Fibroblast of the aortic adventitia (primary cell): ENCODE results near the gene RNF115. TPM values are rescaled to one million over a fixed set of nuclear protein-coding genes. Genes with fewer than 3 reads are reported as not detected.
"Not testable (repeated sequence)": the region's sequence is repeated elsewhere in the genome, so short reads cannot be mapped to it uniquely, and the experiment has no call there.

Experiments used
- DNase-seq: peaks from one replicate; pipeline ENCODE4 v3.0.0-alpha.2; 2010; ENCODE audit warnings: low read depth
- H3K4me3 ChIP-seq: 2 replicates; pipeline ENCODE4 v1.5.1; 2011; ENCODE audit warnings: low read depth, mild to moderate bottlenecking, control low read depth, low read length, moderate library complexity
- total RNA-seq: library from RNA; depleted of rRNA; stranded (reverse); fragments of >200 nt; gene quantifications from 2 replicates; pipeline ENCODE4 v1.2.3, GENCODE V29; 2012; ENCODE audit warnings: low replicate concordance
- TF ChIP-seq, protein P1 (sequence below): IDR thresholded peaks from 2 replicates; pipeline ENCODE4 v1.5.1; 2011; ENCODE audit warnings: mild to moderate bottlenecking, low read length, control low read depth, inconsistent platforms; ENCODE audit not compliant: insufficient read depth

Gene RNF115
- total RNA-seq, 1 donor: 33.5 TPM

DNA sequence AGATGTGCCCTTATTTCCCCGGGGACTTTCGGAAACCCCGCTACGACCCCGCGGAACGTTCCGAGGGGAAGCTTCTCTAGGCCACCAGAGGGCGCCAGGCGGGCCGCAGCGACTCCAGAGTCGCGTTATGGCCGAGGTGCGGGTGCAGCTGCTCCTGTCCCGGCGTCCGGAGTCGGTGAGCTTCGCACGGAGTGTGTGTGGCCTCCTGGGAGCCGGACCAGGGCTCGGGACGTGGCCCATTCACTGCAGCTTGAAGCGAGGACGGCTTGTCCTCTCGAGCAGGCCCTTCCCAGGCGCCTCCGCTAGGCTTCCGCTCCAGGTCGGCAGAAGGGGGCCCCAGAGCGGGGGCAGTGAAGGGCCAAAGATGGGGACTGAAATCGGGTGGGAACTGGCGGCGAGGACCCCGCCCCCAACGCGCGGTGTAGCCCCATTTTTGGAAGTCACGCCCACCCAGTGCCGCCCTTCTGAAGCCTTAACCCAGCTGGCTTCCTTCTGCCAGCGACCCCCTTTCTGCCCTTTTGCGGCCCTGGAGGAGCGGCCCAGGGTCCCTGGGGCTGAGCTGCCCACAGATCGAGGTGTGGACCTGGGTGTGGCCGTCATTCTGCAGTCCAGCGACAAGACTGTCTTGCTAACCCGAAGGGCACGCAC is 21.7 kb upstream of the RNF115 start, which contains the start of gene NUDT17:
Gene NUDT17 (plus strand): TSS at position 117 of the 648 bp plus-strand sequence. CDS start 11 bp downstream, at position 128.
- peak within 1 kb of the TSS; percentile 69 for H3K4me3 ChIP-seq
- DNase-seq: peak; percentile 70
- TF ChIP-seq, protein P1, sequence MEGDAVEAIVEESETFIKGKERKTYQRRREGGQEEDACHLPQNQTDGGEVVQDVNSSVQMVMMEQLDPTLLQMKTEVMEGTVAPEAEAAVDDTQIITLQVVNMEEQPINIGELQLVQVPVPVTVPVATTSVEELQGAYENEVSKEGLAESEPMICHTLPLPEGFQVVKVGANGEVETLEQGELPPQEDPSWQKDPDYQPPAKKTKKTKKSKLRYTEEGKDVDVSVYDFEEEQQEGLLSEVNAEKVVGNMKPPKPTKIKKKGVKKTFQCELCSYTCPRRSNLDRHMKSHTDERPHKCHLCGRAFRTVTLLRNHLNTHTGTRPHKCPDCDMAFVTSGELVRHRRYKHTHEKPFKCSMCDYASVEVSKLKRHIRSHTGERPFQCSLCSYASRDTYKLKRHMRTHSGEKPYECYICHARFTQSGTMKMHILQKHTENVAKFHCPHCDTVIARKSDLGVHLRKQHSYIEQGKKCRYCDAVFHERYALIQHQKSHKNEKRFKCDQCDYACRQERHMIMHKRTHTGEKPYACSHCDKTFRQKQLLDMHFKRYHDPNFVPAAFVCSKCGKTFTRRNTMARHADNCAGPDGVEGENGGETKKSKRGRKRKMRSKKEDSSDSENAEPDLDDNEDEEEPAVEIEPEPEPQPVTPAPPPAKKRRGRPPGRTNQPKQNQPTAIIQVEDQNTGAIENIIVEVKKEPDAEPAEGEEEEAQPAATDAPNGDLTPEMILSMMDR: peak; percentile 87

DNA sequence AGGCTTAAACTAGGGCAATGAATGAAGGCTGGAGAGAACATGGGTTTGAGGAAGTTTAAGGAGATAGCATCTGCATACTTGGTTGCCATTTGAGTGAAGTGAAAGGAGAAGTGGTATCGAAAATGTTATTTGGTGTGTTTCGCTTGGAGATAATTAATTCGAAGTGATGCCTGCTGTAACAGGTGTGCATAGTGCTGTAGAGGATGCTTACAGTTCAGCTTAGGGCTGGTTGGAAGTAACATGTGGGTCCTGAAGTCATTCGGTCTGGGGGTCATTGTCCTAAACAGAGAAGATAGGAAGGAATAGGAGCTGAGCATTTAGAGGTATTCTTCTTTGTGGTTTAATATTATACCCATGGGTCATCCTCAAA is 21.2 kb upstream of the RNF115 start:
- TF ChIP-seq, protein P1: no peak
- no peak for DNase-seq
- H3K4me3 ChIP-seq: peak overlapping the region; percentile 69

DNA sequence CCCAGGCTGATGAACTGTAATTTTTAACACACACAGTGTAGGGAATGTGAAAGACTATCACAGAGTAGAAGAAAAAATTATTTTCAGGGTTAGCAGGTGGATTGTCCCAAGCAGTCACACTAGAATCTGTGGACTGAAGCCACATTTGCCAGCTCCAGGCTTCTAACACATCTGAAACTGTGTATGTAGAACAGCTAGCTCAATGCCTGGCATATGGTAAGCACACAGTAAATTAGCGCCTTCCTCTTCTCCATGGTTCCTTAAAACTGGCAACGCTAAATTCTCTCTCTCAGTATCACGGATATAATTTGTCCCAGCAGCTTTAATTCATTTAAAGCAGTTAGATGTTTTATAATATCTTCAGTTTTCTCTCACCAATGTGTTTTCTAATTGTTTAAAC is 19.1 kb upstream of the RNF115 start:
- no peak overlapping the region for H3K4me3 ChIP-seq
- no peak for DNase-seq
- TF ChIP-seq, protein P1: no peak

DNA sequence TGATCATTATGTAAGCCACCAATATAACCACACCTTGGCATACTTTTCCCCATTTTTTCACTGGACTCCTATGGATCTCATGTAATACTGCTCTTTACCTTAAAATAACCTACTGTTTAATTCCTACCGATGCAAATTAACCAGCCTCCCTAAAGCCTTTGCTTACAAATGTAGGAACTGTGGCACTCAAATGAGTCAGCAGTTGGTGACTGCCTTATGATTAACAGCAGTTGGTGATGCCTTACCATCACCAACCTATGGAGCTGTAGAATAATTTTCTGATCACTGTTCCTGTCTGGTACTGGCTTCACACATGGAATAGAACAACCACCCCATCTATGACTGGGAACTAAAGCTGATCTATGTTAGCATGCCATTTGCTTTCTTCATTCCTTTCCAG is 13.8 kb upstream of the RNF115 start:
- H3K4me3 ChIP-seq: no peak overlapping the region
- TF ChIP-seq, protein P1: no peak
- DNase-seq: no peak

DNA sequence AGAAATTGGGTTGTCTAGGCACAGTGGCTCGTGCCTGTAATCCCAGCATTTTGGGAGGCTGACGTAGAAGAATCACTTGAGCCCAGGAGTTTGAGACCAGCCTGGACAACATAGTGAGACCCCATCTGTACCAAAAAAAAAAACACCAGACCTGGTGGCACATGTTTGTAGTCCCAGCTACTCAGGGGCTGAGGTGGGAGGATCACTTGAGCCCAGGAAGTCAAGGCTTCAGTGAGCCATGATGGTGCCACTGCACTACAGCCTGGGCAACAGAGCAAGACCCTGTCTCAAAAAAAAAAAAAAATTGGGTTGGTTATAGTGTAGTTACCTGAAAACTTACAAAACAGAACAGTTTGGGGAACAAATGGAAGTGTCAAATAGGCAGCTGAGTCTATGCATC is 6.9 kb upstream of the RNF115 start:
- not testable (repeated sequence) for DNase-seq, H3K4me3 ChIP-seq

DNA sequence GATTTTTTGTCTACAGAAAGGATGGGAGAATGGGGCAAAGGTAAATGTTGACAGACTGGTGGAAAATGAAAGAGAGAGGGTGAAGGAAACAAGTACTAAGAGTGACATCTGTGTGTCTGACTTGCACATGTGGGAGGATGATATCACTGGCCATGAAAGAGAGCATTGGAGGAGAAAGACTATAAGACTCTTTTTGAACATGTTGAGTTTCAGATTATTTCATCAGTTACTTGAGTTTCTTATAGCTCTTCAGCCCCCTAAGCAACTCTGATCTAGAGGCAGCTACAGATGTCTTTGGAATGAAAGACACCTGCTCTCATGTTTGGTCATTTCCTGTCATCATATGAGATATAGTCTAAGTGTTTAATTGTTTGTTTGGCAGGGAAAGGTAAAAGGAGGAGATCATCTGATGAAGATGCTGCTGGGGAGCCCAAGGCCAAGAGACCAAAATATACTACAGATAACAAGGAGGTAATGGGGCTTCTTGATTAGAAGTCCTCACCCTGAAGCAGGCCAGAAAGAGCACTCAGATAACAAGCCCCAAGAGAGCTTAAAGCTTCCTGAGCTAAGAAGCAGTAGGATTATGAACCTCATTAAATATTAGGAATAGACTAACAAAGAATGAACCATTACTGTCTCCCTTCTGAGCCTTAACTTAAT is 4.6 kb upstream of the RNF115 start:
- no peak for DNase-seq
- TF ChIP-seq, protein P1: no peak
- H3K4me3 ChIP-seq: no peak overlapping the region

DNA sequence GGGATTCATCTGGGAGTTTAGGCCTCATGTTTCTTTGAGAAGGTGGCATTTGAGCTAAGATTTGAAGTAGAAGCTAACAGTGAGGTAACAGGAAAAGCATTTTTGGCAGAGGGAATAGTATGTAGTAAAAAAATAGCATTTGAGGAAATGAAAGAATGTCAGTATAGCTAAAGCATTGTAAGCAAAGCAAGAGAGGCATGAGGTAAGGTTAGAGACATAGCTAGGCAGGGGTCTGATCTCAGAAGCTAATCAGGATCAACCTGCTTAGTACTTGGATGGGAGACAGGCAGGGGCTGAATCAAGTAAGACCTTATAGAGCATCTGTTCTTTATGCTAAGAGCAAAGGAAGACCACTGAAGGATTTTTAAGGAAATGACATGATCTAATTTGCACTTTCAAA is 4.1 kb upstream of the RNF115 start:
- no peak overlapping the region for H3K4me3 ChIP-seq
- TF ChIP-seq, protein P1: no peak
- DNase-seq: no peak
